Neural progenitor cell (in vitro differentiated cells): ENCODE results near the gene TTC39A.

Experiments used
- EZH2 ChIP-seq: fragments of 200-600 bp; sonication (generic); IDR thresholded peaks from 2 replicates; pipeline ENCODE4 v1.6.1; 2017; ENCODE audit warnings: antibody characterized with exemption, mild to moderate bottlenecking, moderate library complexity
- EZH2phosphoT487 ChIP-seq: fragments of 200-600 bp; sonication (generic); IDR thresholded peaks from 2 replicates; pipeline ENCODE4 v1.6.1; 2017; ENCODE audit warnings: antibody characterized with exemption
- TF ChIP-seq, protein P1 (sequence below): fragments of 200-600 bp; sonication (generic); IDR thresholded peaks from 2 replicates; pipeline ENCODE4 v1.5.1; 2017; ENCODE audit warnings: antibody characterized with exemption, mild to moderate bottlenecking

DNA sequence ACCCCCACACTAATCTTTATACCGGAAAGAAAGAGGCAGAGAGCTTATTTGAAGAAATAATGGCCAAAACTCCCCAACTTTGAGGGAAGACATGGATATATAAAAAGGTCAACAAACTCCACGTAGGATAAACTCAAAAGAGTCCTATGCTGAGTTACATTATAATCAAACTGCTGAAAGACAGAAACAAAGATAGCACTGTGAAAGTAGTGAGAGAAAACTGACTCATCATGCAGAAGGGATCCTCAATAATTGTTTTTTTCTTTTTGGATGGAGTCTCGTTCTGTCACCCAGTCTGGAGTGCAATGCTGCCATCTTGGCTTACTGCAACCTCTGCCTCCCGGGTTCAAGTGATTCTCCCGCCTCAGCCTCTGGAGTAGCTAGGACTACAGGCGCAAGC lies 48.5 kb upstream of the TTC39A start:
- TF ChIP-seq, protein P1, sequence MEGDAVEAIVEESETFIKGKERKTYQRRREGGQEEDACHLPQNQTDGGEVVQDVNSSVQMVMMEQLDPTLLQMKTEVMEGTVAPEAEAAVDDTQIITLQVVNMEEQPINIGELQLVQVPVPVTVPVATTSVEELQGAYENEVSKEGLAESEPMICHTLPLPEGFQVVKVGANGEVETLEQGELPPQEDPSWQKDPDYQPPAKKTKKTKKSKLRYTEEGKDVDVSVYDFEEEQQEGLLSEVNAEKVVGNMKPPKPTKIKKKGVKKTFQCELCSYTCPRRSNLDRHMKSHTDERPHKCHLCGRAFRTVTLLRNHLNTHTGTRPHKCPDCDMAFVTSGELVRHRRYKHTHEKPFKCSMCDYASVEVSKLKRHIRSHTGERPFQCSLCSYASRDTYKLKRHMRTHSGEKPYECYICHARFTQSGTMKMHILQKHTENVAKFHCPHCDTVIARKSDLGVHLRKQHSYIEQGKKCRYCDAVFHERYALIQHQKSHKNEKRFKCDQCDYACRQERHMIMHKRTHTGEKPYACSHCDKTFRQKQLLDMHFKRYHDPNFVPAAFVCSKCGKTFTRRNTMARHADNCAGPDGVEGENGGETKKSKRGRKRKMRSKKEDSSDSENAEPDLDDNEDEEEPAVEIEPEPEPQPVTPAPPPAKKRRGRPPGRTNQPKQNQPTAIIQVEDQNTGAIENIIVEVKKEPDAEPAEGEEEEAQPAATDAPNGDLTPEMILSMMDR, result no peak
- TF ChIP-seq EZH2 (no peak), EZH2phosphoT487 (no peak)
